NCI-H1092 (cell line): ENCODE data around the gene CTBP2.
A peak's percentile ranks its signal among the peaks of the same experiment; 100 is the strongest.
"Not testable (repeated sequence)": the region's sequence is repeated elsewhere in the genome, so short reads cannot be mapped to it uniquely, and the experiment has no call there.

Source experiments
- DNase-seq: peaks from one replicate; lab custom pipeline; 2025; lab: John Stamatoyannopoulos, UW

The CTBP2 gene

DNA sequence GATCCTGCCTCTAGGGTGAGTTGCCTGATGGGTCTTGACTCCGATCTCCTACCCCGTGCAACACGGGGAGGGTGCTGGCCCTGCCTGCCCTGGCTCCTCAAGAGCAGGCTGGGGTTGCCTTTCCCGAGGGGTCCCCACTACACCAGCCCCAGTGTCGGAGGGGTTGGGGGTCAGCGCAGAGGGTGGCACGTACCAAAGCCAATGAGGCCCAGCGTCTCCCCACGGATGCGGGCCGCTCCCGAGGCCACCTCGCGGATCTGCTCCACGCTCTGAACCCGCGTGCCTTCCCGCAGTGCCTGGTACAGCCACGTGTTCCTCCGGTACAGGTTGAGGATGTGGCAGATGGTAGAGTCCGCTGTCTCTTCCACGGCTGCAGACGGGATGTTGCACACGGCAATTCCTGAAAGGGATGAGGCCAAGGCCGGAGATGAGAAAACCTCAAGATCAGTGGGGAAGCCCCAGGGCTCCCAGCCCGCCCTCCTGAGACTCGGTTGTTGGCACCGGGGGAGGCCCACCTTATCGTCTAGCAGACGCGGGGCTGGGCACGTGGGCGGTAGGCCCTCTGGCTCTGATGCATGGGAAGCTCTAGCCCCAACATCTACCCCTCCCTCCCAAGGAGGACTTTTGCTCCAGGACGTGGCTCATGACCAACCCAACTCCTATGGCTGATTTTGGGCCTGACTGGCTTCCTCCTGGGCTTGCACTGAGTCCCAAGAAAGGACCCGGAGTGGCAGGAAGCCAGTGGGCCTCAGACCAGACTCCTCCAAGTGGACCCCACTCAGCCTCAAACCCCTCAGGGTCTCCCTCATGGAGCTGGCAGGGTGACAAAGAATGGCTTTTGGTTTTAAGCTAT is 162.4 kb downstream of the CTBP2 start:
- DNase-seq, result no peak

DNA sequence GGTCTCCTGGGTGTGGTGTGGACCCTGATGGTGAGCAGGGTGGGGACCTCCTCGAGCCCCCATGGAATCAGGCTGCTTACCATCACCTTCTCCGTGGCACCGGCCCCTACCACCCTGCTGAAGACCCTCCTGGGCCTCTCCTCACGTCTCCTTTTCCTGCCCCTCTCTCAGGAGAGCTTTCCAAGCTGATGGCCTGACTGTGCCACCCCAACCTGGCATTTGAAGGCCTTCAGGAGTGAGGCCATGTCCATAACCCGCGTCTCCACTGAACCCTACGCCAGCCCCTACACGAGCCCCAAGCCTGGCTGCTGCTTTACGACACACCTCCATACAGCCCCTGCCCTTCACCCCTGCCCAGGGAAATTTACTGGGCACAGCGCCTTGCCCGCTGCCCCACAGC is 163.1 kb downstream of the CTBP2 start:
- no peak for DNase-seq

DNA sequence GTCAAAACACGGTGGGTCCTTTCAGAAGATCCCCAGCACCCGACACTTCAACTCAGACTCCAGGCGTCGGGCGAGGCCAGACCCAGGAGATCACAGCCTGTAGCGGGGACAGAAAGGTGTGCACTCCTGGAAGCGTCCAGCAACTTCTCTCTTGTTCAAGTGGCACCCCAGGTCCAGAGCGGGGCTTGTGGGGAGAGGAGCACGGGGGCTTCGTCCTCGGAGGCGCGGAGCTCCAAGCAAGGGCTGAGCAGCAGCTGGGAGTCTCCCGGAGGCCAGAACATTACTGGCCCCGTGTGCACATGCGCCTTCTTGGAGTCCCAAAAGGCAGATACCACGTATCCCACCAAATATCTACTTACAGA is 163.5 kb downstream of the CTBP2 start:
- no peak for DNase-seq

DNA sequence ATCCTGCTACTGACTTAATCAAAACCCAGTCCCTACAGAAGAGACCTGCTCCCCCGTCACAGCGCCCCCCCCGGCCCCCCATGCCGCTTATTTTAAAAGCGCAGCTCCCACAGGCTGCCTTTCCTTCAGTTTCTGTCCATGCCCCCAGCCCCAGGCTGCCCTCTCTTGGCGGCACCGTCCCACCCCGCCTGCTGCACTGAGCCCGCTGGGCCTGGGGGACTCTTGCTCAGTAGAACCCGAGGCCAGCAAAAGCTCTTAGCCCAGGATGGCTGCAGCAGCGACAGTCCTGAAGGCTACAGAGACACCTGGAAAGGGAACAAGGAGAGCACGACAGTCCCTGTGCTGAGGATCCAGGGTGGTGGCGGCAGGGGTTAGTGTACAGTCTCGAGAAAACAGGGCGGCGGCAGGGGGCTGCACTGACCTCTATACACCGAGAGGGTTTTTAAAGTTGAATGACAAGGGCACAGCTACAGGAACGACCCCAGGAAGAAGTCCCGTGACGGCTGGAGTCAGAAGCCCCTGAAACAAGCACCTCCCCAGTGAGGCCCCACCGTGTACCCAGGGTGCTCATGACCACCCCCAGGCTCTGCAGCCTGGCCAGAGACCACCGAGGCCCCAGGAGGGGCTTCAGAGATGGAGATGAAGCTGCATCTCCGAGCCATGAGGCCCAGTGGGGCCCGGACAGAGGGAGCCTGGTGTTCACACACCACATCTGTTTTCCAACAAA is 164.1 kb downstream of the CTBP2 start:
- no peak for DNase-seq

DNA sequence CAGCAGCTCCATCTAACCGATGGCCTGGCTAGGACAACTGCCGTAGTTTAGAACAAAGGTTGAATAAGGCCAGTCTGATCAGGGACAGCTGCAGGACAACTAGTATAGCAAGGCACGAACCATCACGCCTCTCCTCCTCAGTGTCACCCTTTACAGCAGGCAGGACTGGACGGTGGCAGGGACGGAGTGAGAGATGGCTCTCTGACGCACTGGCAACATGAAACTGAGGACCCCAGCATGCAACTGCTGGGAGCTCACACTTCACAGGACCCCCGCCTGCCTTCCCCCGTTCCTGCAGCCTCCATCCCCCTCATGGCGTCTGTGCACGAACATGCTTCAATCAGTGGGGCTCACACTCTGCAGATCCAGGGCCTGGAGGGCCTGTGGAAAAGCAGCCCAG is 164.8 kb downstream of the CTBP2 start:
- no peak for DNase-seq

DNA sequence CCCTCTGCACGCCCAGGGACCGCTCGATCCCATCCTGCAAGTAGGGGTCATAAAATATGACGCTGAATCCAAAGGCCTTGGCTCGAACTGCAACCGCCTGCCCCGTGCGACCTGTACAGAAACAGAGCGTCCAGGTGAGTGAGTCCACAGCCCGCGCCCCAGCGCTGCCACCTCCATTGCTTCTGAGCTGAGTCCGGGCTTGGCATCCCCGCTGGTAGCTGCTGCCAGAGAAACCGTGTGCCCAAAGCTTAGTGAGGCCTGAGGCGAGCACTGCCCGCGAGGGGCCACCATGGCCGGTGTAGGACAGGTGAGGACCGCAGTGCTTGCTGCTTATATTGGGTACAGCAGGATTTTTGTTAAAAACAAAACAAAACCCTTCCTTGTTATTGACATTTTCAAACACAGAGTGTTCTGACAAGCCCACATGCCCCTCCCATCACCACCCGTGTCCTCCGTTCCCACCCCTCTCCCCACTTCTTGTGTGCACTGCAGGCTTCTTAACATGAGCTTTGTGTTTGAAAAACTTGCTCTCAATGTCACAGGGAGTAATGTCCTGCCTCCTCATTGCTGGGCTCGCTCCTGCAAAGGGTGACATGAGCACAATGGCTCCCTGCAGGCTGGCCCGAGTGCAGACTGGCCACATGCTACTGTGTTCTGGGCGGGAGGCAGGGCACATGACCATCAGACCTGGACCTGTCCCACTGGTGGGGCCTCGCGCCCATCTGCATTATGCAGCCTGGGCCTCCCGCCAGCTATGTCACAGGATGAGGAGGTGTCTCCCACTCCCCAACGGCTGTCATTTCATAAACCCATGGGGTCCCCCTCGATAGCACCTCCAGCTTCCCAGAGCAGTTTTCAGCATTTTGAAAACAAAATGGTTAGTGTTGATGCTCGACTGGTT is 165.5 kb downstream of the CTBP2 start:
- DNase-seq, result no peak

DNA sequence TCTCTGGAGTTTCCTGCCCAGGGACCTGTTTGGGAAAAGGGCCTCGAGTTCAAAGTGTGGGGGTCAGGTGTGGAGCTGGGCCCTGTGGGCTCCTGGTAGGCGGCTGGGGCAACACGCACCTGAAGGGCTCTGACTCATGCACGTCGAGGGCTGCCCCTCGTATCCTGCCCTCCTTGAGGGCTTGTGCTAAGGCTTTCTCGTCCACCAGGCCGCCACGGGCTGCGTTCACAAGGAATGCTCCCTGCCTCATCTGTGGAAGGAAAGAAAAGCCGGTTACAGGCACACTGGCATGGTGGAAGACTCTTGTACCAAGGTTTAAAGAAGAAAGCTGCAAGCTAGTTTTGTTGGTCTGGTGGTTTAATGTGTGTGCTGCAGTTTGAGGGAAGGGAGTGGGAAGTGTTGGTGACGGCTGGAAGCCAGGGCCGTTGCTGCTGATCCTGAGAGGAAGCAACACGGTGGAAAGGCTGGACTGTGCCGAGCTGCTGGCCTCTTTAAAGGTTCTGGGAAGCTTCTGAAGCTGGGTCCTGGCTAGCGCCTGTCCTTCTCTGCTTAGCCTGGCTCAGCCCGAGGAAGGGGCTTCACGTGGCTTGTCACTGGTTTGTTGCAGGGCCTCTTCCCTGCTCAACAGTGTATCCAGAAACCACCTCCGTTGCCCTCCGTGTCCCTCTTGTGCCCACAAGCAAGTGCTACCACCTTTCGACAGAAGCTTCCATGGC is 166.5 kb downstream of the CTBP2 start:
- DNase-seq, result no peak

DNA sequence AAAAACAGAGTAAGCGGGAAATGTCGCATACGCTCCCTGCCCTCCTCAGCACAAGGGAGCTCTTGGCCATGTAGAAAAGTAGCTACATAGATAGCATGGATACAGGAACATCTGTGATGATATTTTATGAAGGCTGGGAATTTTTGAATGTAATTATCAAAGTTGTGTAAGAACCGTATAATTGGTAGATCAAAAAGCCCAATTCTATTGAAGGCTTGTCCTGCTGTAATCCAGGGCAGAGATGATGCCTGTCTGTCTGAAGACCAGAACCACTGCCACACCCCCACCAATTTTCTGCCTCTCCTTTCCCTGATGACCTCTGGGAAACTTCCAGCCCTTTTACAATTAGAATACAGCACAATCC is 167.0 kb downstream of the CTBP2 start:
- DNase-seq, result no peak

DNA sequence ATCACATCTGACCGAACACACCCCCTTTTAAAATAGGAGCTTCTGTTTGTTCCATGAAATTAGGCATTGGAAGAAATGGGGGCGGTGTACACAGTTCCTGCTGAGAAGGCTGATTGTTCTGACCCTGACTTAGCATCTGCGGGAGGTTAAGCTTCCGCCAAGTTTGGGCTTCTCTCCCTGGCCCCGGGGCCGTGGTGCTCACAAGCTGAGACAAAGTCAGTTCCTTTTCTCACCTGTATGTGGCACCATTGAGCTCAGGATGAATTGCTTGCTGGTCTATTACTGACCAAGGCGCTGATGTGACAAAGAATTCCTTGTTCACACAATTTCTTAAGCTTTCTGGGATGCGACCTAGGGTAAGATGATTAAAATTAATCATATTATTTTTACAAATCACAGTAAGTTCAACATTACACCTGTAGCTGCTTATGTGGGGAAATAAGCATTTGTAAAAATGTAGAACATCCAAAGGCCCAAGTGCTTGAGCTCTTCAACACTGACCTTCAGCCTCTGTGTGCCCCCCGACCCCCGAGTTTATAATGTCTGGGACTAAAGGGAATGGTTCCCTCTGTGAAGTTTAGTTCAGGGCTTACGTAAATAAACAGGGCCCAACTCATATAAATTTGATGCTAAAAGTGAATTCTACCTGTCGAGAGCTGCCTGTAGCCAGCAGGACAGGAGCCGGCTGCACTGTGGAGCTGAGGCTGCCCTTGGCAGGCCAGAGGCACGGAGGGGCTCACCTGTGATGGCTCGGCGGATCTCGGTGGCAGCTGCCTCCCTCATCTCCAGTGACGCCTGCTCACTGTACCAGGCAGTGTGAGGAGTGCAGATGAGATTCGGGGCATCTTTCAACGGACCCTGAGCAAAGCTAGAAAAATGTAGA is 167.7 kb downstream of the CTBP2 start:
- peak; percentile 19 for DNase-seq

DNA sequence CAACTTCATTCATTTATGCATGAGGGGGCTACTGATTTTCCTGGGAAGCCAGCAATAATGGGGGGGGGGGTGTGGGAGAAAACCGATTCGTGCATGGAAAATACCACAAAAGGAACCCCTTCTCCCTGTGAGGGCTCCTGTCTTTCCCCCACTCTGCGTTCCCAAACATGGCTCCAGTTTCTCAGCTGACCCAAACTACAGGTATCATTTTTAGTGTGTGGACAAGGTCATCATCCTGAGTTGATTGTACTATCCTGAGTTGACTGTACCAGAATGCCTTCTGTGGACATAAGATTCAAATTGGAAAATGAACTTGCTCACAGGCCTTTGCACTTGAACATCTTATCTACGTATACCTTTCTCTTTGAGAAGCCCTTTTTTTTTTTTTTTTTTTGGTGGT is 168.5 kb downstream of the CTBP2 start:
- DNase-seq, result no peak

DNA sequence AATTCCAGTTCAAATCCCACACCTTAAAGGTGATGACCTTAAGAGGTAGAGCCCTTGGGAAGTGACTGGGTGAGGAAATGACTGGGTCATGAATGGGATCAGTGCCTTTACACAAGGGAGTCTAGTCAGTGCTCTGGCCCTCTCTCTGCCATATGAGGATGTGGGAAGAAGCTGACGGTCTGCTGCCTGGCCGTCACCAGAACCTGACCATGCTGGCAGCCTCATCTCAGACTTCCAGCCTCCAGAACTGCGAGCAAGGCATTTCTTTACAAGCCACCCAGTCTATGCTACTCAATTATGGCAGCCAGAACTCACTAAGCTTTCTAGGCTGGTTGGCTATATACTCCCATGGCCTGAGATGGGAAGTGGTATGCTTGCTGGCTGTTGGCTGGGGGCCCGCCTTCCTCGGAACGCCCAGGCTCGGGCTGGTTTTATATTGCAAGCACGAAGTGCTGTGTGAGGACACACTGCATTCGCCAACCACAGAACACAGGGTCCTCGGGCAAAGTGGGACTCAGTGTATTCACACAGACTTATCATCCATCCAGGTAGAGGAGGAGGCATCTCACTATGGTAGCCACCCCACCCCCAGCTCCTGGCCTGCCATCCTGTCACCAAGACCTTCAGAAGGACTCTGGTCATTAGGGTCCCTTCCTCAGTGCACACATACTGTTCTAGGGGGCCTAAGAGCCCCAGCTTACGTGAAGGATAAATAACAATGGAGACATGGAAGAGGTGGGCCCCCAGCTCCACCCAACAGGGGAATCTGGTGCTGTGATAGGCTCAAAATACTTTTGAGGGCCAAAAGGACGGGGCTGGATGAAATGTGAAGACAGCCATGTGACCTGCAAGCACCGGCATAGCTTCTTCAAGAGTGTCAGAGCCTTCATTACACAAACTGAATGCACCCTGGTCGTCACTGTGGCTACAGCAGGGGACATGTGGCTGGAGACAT is 169.4 kb downstream of the CTBP2 start:
- DNase-seq, result no peak

DNA sequence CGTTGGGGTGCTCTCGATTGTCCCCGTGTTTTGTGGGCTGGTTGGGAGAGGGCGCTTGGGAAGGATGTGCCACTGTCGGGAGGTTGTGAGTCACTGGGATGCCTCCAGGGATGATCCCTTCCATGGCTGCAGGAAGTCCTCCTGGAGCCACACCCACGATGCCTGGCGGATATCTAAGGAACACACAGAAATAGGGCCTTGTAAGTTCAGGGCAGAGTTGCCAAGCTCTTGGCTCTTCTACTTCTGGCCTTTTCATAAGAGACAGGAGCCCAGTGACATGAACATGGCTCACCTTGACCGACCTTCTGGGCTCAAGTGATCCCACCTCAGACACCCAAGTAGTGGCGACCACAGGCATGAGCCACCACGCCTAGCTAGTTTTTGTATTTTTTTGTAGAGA is 170.8 kb downstream of the CTBP2 start:
- no peak for DNase-seq

DNA sequence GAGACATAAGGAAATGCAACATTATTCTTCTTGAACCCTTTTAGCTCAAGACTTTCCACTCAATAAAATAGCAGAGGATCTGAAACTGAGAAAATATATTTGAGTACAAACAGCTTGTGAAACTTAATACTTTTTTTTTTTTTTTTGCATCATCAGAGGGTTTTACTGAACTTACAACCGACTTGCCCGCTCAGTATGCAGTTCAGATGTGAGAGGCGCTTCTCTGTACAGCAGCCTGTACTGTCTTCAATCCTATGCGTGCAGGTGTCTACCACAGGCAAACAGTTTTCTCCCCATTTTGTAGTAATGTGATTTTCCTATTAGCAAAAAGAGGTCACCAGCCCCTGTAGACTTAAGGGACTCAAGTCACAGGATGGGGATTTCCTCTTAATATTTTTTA is 171.6 kb downstream of the CTBP2 start:
- DNase-seq, result not testable (repeated sequence)

DNA sequence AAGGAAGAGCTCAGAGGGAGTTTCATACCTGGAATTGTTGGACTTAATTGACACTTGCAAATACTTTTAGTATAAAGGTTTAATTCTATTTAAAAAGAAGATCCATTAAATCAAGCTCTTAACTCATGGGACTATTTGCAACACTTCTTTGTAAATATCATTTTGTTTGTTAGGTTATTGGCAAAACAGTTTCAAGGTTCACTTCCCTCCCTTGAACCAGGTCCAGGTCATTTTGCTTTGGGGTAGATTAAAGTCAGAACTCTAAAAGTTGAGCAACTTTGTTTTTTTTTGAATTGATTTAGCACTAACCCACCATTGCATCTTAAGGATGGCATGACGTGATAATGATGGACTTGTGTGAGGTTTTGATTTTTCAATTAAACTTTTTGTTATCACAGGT is 172.6 kb downstream of the CTBP2 start:
- DNase-seq, result no peak

DNA sequence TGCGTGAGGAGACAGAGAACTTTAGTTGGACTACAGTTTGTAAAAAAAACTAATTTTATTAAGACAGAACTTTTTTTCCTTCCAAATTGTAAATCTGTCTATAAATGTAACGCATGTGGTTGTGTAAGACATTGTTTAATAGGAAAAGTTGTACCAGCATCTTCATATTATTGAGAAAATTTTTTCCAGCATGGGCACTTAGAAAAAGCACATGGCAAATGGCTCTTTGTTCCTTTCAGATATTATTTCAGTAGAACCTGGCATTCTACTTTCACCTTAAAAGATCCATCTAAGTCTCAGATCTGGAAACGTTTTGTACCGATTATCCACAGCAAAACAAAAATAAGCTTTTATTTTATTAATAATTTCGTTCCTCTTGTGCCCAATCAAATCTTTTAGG is 175.2 kb downstream of the CTBP2 start:
- DNase-seq, result no peak

DNA sequence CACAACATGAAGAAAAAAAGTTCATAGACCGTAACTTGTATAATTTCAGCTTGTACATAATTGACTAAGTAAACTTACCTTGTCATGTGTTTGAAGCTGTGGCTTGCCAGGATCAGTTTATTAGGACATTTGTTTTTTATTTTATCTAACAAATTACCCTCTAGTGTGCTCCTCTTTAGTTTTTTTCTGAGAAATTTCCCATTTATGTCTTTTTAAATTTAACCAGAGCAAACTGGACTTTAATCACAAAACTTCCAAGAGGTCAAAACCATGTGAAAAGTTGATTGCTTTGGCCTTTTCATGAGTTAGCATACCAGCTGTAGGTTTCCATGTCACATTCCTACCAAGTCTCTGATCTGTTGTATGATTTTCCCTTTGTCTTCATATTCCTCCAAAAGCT is 176.0 kb downstream of the CTBP2 start:
- no peak for DNase-seq

DNA sequence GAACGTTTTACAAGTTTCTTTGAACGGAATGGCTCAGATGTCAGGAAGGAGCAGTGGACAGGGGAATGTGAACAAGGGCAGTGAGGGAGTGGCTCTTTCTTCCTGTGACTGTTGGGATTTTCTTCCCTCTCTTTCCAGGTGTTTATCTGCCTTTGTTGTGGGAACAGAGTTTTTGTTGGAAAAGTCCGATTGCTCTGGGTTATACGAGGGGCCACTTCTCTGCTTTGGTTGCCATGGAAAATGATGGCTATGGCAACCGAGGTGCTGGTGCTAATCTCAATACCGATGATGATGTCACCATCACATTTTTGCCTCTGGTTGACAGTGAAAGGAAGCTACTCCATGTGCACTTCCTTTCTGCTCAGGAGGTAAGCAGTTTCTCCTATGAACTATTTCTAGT is 177.0 kb downstream of the CTBP2 start:
- no peak for DNase-seq

DNA sequence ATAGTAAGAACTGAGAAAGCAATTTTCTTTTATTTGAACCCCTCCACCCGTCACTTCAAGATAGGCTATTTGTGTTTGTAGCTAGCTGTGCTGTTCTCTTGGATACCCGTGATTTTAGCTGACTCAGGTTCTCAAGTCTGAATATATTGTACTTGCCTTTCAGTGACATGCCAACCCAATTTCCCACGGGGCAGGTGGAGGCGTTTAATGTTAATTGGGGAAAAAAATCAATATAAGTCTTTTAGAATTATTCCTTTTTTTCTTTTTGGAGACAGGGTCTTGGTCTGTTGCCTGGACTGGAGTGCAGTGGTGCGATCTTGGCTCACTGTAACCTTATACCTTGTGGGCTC is 182.0 kb downstream of the CTBP2 start:
- DNase-seq, result no peak

DNA sequence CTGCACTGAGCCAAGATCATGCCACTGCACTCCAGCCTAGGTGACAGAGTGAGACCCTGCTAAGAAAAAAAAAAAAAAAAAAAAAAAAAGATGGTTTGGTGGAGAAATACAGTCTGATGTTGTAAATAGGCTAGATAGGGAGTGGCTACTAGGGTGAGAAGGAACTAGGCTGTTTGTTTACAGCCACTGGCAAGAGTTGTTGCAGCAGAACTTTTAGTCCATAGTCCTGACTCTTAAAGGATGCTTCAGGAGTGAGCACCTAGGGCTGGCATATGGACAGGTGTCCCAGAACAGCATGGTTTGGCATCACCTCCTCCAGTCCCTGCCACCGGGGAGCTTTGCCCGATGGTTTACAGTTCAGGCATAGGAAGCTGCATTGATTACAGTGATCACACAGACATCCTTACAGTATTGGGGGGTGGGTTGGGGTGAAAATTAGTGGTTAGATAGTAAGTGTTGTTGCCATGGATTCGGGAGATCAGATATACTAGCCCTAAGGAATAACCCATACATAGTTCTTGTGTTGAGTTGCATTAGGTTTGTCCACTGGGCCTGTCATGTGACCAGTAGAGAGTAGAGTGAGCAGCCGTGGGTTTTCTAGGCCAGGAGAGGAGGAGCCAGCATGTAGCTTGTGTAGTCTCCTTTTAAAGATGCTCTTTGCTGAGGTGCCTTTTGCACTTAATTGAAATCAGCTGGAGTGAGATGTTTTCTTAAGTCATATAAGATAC is 182.6 kb downstream of the CTBP2 start:
- no peak for DNase-seq
